DND-41 (cell line): Measurements from ENCODE around the gene AFAP1.

Experiments
- ATAC-seq: fragments of 200-7000 bp; cut with Tn5 transposase; 3 replicates; pipeline ENCODE4 v1.9.1; 2021; ENCODE audit warnings: low read depth; ENCODE audit not compliant: insufficient read depth
- DNase-seq: peaks from one replicate; pipeline ENCODE4 v3.0.0-alpha.2; 2020
- H2AFZ ChIP-seq: 2 replicates; pipeline ENCODE4 v1.6.0; 2012; ENCODE audit warnings: low read depth, low read length
- H3K27ac ChIP-seq: 2 replicates; pipeline ENCODE4 v1.5.1; 2012; ENCODE audit warnings: low read length, inconsistent platforms
- H3K27me3 ChIP-seq: fragments of 200-600 bp; sonication (generic); 2 replicates; pipeline ENCODE4 v1.6.0; 2012; ENCODE audit warnings: low read length, mild to moderate bottlenecking, inconsistent platforms; ENCODE audit not compliant: insufficient read depth, poor library complexity
- H3K36me3 ChIP-seq: 2 replicates; pipeline ENCODE4 v1.5.1; 2012; ENCODE audit warnings: low read length, inconsistent platforms; ENCODE audit not compliant: insufficient read depth
- H3K4me1 ChIP-seq: 2 replicates; pipeline ENCODE4 v1.5.1; 2012; ENCODE audit warnings: mild to moderate bottlenecking, low read length; ENCODE audit not compliant: insufficient read depth
- H3K4me2 ChIP-seq: 2 replicates; pipeline ENCODE4 v1.6.0; 2012; ENCODE audit warnings: mild to moderate bottlenecking, moderate library complexity, low read length, inconsistent platforms; ENCODE audit not compliant: insufficient read depth
- H3K4me3 ChIP-seq, 2 experiments: fragments of 200-600 bp in 1 of 2; shearing (Covaris generic) in 1 of 2; 2 replicates each; pipeline ENCODE4 v1.5.1; 2012 to 2016; ENCODE audit warnings: inconsistent platforms in 2 of 2, low read length in 2 of 2, mild to moderate bottlenecking in 2 of 2, low read depth in 1 of 2, moderate library complexity in 1 of 2
- H3K79me2 ChIP-seq: 2 replicates; pipeline ENCODE4 v1.6.0; 2012; ENCODE audit warnings: low read length, inconsistent platforms; ENCODE audit not compliant: insufficient read depth
- H3K9ac ChIP-seq: 2 replicates; pipeline ENCODE4 v1.6.0; 2012; ENCODE audit warnings: low read depth, mild to moderate bottlenecking, inconsistent platforms, low read length, moderate library complexity
- H3K9me3 ChIP-seq: 2 replicates; pipeline ENCODE4 v1.5.1; 2012; ENCODE audit warnings: low read length, moderate library complexity, mild to moderate bottlenecking, inconsistent platforms; ENCODE audit not compliant: insufficient read depth, severe bottlenecking
- H4K20me1 ChIP-seq: 2 replicates; pipeline ENCODE4 v1.6.0; 2012; ENCODE audit warnings: low read length; ENCODE audit not compliant: insufficient read depth
- EZH2 ChIP-seq: IDR thresholded peaks from 3 replicates; pipeline ENCODE4 v1.6.1; 2012; ENCODE audit warnings: borderline replicate concordance, low read depth, mild to moderate bottlenecking, moderate library complexity, low read length, inconsistent platforms; ENCODE audit not compliant: severe bottlenecking
- TF ChIP-seq, protein P1 (sequence below): IDR thresholded peaks from 2 replicates; pipeline ENCODE4 v1.5.1; 2012; ENCODE audit warnings: borderline replicate concordance, low read length, moderate library complexity, mild to moderate bottlenecking; ENCODE audit not compliant: poor library complexity, severe bottlenecking; ENCODE audit errors: extremely low read depth

AFAP1 gene

DNA sequence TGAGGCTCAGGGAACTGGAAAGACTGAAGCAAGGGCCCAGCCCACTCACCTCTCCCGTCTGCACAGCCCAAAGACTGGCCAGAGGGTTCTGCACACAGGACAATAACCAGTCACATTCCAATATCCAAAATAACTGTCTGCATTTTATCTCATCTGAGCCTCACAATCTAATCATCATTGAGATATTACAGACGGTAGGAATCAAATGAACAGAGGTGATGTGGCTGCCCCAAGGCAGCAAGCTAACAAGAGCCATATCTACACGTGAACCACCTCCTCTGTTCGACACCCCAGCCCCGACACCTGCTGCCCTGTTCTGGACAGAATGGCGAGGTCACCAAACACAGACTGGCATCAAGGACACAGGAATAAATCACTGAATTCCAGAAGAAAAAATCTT, 60.5 kb downstream of the AFAP1 start:
- no peaks in the 10 kb centered on the region for H3K79me2 ChIP-seq
- TF ChIP-seq EZH2: no peak
- TF ChIP-seq, protein P1, sequence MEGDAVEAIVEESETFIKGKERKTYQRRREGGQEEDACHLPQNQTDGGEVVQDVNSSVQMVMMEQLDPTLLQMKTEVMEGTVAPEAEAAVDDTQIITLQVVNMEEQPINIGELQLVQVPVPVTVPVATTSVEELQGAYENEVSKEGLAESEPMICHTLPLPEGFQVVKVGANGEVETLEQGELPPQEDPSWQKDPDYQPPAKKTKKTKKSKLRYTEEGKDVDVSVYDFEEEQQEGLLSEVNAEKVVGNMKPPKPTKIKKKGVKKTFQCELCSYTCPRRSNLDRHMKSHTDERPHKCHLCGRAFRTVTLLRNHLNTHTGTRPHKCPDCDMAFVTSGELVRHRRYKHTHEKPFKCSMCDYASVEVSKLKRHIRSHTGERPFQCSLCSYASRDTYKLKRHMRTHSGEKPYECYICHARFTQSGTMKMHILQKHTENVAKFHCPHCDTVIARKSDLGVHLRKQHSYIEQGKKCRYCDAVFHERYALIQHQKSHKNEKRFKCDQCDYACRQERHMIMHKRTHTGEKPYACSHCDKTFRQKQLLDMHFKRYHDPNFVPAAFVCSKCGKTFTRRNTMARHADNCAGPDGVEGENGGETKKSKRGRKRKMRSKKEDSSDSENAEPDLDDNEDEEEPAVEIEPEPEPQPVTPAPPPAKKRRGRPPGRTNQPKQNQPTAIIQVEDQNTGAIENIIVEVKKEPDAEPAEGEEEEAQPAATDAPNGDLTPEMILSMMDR: no peak
- H3K4me3 ChIP-seq: no peak overlapping the region
- no peaks in the 10 kb centered on the region for H3K9me3 ChIP-seq
- no peaks in the 10 kb centered on the region for H3K4me1 ChIP-seq
- peaks cover 5% of the 10 kb centered on the region for H3K27me3 ChIP-seq
- ATAC-seq (no peak), DNase-seq (no peak)
- H3K27ac ChIP-seq: no peak overlapping the region
- H3K36me3 ChIP-seq: no peaks in the 10 kb centered on the region
- H3K4me2 ChIP-seq: no peak overlapping the region
- no peak overlapping the region for H3K9ac ChIP-seq
- H4K20me1 ChIP-seq: no peaks in the 10 kb centered on the region
- H2AFZ ChIP-seq: no peak overlapping the region

DNA sequence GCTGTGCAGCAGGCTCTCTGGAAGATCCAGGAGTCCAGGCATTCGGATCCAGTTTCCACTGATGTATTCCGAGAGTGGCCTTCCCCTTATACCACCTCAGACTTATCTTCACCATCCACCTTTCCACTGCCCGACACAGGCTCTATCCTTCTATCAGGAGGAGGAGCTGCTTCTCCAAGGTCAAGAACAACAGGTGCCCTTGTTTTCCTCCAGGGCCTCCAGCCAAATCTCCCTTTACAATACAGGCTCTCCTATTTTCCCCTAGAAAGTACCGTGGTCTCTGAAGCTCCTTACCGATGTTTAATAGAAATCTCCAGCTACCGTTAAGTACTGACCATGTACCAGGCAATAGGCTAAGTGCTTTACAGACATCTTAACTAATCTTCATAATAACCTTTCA, 61.3 kb downstream of the AFAP1 start:
- ATAC-seq (no peak), DNase-seq (no peak)
- Histone ChIP-seq H3K79me2 (no peaks in the 10 kb centered on the region), H3K9ac (no peak overlapping the region), H3K4me3 (no peak overlapping the region), H2AFZ (no peak overlapping the region), H3K27me3 (peaks cover 5% of the 10 kb centered on the region), H3K4me1 (no peaks in the 10 kb centered on the region), H4K20me1 (no peaks in the 10 kb centered on the region), H3K4me2 (no peak overlapping the region), H3K36me3 (no peaks in the 10 kb centered on the region), H3K27ac (no peak overlapping the region), H3K9me3 (no peaks in the 10 kb centered on the region)
- TF ChIP-seq EZH2: no peak
- TF ChIP-seq, protein P1: no peak

DNA sequence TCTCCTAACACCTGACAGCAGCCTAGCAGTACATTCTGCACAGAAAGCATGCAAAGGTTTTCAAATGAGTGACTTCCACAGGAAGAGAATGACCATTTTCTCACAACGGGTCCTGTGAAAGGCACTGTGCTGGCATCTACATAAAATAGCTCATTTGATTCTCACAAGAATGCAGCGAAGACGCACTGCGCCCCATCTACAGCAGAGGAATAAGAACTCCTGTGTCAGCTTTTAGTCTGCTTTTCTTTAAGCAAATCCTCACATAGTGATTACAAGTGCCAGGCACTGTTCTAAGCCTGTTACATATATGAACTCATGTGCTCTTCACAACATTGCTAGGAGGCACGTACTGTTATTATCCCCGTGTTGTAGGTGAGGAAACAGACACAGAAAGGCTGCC, 62.5 kb downstream of the AFAP1 start:
- DNase-seq (no peak), ATAC-seq (no peak)
- Histone ChIP-seq H3K27ac (no peak overlapping the region), H3K9me3 (no peaks in the 10 kb centered on the region), H3K36me3 (no peaks in the 10 kb centered on the region), H3K4me3 (no peak overlapping the region), H3K4me2 (no peak overlapping the region), H2AFZ (no peak overlapping the region), H3K4me1 (no peaks in the 10 kb centered on the region), H3K27me3 (peaks cover 5% of the 10 kb centered on the region), H3K9ac (no peak overlapping the region), H3K79me2 (no peaks in the 10 kb centered on the region), H4K20me1 (no peaks in the 10 kb centered on the region)
- no peak for TF ChIP-seq EZH2
- TF ChIP-seq, protein P1: no peak

DNA sequence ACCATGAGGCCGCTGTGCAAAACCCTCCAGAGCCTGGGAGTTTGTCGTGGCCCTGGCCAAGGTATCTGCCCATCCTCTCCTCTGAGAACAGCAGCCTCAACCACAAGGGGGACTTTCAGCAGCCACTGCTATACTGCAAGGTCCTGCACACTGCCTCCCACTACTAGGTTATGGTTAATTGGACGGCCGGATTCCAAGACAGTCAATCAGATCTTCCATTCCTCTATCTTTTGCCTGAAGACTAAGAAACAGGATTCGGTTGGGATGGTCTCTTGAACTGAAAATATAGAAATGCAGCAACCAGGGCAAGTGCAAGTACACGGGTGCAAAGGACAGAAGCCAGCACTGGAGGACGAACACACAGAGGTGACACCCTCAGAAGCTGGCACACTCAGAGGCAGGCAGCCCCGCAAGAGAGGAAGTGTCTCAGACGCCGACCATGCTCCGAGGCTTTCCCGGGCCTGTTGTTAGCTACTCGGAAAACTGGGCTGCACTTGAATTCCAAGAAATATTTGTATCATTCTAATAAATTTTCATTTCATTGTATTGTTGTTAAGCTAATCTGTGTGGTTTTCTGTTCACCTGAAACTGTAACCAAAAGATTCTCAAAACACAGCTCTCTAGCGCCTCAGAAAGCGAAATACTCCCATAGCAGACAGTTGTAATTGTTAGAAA, 63.3 kb downstream of the AFAP1 start:
- no peak overlapping the region for H2AFZ ChIP-seq
- H3K79me2 ChIP-seq: no peaks in the 10 kb centered on the region
- no peak overlapping the region for H3K4me3 ChIP-seq
- TF ChIP-seq, protein P1: no peak
- no peak for TF ChIP-seq EZH2
- H3K4me2 ChIP-seq: no peak overlapping the region
- DNase-seq (no peak), ATAC-seq (no peak)
- no peaks in the 10 kb centered on the region for H3K4me1 ChIP-seq
- no peak overlapping the region for H3K27ac ChIP-seq
- H4K20me1 ChIP-seq: no peaks in the 10 kb centered on the region
- H3K9ac ChIP-seq: no peak overlapping the region
- H3K36me3 ChIP-seq: no peaks in the 10 kb centered on the region
- H3K9me3 ChIP-seq: no peaks in the 10 kb centered on the region
- H3K27me3 ChIP-seq: peaks cover 5% of the 10 kb centered on the region
